ENCODE results near the gene ANO4. TPM values are rescaled to one million over a fixed set of nuclear protein-coding genes. Genes with fewer than 3 reads are reported as not detected.

The ANO4 gene
- total RNA-seq, 1 donor from 2014 or later: not detected

- intact Hi-C loops (cut with micrococcal nuclease): no loop called here
Observed at GRCh38 chr12:100801320-100801719, 6.7 kb downstream of the ANO4 start.

DNA sequence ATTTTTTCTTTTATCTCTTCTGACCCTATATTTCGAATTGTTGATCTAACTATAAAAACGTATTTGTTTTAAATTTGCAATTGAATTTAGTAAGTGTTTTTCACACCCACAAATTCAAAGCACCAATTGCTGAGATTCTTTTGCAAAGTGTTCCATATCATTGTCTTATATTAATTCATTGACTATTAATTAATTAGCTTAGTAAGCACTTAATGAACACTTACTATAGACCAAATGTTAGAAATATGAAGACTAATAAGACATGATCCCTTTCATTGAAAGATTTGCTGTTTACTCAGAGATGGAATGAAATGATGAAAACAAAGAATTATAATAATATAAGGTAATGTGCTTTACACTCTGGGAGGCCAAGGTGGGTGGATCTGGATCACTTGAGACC lies 14.2 kb downstream of the ANO4 start:
- intact Hi-C loops (cut with micrococcal nuclease): no loop called here

DNA sequence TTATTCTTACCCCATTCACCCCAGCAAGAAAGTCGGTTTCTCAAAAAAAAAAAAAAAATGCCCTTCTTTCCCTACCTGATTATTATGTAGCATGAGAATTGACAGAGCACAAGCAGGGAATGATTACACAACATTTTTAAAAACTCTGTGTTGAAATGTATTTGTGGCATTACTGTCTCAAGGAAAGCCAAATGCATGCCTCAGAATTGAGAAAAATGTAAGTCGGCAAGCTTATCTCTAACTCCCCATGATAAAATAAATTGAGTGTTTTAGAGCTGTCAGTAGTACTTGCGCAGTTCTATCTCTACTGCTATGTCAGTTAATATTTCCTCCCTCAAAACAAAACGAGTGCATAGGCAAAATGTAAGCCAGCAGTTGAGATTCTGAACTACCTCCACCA lies 25.7 kb downstream of the ANO4 start:
- intact Hi-C loops (cut with micrococcal nuclease): no loop called here

- intact Hi-C loops (cut with micrococcal nuclease): no loop called here
Observed at GRCh38 chr12:100823963-100824362, 29.4 kb downstream of the ANO4 start.

GRCh38 chr12:100824476-100824875 lies 29.9 kb downstream of the ANO4 start:
- intact Hi-C loops (cut with micrococcal nuclease): no loop called here

GRCh38 chr12:100826323-100826722 lies 31.7 kb downstream of the ANO4 start:
- intact Hi-C loops (cut with micrococcal nuclease): loop anchor here (5.0 kb wide), 1 partner anchor 496 kb away; no protein-coding TSS in a partner anchor

GRCh38 chr12:100827901-100828520 lies 33.4 kb downstream of the ANO4 start:
- intact Hi-C loops (cut with micrococcal nuclease): loop anchor here (5.0 kb wide), 1 partner anchor 494 kb away; no protein-coding TSS in a partner anchor

- intact Hi-C loops (cut with micrococcal nuclease): no loop called here
Observed at GRCh38 chr12:100830003-100830795, 35.6 kb downstream of the ANO4 start.

- intact Hi-C loops (cut with micrococcal nuclease): no loop called here
Observed at GRCh38 chr12:100833282-100833681, 38.7 kb downstream of the ANO4 start.

- intact Hi-C loops (cut with micrococcal nuclease): no loop called here
Observed at GRCh38 chr12:100840748-100841147, 46.2 kb downstream of the ANO4 start.

GRCh38 chr12:100842156-100842555 lies 47.6 kb downstream of the ANO4 start:
- intact Hi-C loops (cut with micrococcal nuclease): no loop called here

DNA sequence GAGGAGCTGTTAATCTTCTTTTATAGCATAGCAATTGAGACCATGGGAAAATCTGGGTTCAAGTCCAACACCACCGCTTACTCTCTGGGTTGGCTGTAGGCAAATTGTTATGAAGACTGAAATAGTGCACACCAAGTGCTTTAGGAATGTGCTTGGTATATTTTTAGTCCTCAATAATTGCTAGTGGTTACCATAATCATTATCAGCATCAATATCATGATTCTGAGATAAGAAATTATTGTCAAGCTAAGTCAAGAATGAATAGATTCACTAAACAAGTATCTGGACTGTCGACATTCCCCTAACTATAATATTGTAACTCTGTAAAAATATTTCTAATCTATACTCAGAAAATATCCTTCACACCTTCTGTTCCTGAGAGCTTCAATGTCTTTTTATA lies 48.5 kb downstream of the ANO4 start:
- intact Hi-C loops (cut with micrococcal nuclease): no loop called here

DNA sequence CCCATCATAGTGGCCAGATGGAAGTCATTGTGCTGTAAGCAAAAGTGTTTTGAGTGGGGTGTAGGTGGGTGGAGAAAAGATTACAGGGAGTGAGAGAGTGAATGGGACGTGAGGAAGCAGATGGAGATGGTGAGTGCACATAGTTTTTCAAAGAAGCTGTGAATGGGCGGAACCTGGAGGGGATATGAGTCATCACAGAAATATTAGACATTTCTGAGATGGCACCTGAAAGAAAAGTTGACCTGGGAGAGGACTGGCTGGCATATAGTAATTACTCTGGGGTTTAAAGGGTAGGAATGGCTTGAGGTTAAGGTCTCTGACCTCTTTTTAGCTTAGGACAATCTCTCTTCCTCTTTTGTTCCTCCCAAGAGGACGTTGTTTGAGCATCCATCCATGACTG lies 50.5 kb downstream of the ANO4 start:
- intact Hi-C loops (cut with micrococcal nuclease): no loop called here

DNA sequence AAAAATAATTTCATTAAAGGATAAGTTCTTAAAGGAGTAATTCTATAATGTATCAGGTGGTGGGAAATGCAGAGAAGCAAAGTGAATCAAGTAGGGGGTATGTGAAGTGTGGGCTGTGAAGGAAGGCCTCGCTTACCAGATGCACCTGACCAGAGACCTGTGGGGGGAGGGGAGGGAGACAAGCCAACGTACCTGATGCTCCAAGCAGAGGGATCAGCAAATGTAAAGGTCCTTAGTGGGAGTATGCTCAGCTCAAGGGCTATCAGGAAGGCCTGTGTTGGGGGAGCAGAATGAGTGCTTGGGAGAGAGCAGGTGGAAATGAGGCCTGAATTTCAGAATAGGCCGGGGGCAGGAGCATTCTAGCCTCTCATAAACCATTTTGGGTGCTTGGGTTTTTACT lies 57.1 kb downstream of the ANO4 start:
- intact Hi-C loops (cut with micrococcal nuclease): no loop called here

DNA sequence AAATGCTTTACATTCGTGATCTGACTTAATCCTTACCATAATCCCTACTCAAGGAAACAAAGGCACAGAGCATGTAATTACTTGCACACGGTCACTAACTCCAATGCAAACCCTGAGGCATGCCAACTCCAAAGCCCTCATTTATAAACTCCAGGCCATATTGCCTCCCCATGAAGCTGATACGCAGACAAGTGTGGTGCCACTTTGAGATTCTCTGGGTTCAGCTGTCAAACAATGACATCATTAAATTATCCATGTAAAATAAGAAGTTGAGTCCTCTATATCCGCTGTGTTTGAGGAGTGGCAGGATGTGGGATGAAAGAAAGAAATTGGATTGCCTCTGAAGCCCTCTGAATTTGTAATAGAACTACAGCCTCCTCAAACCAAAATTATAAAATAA lies 62.8 kb downstream of the ANO4 start:
- intact Hi-C loops (cut with micrococcal nuclease): no loop called here

- intact Hi-C loops (cut with micrococcal nuclease): no loop called here
Observed at GRCh38 chr12:100857971-100858370, 63.4 kb downstream of the ANO4 start.

DNA sequence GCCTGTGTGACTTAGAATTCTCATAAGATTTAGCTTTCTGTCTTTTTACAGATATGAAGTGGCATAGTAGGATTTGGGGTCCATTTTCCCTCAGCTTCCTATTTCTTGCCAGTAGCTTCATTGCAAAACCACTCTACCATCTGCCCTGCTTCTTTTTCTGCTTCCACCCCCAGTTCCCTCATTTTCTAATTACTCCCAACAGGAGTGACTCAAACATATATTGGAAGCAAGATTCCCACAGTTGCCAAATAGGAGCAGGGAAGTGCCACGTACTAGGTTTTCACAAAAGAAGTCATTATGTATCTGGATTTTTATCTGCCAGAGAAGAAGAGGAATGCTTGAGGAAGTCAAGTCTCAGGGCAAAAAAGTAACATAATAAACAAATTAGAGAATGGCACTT lies 64.1 kb downstream of the ANO4 start:
- intact Hi-C loops (cut with micrococcal nuclease): no loop called here

- intact Hi-C loops (cut with micrococcal nuclease): no loop called here
Observed at GRCh38 chr12:100859063-100859627, 64.6 kb downstream of the ANO4 start.

- intact Hi-C loops (cut with micrococcal nuclease): no loop called here
Observed at GRCh38 chr12:100860611-100861010, 66.0 kb downstream of the ANO4 start.

DNA sequence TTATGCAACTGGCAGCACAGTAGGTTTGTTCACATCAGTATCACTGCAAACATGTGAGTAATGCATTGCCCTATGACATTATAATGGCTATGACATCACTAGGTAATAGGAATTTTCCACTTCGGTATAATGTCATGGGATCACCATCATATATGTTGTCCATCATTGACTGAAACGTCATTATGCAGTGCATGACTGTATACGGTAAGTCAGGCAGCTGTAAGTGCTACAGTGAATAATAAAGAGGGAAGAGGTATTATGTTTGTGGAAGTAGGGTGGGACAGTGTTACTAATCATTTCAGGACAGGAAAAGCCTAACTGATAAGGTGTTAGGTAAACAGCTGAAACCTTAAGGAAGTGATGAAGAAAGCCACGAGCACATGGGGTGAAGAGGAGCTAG lies 68.1 kb downstream of the ANO4 start:
- intact Hi-C loops (cut with micrococcal nuclease): no loop called here

DNA sequence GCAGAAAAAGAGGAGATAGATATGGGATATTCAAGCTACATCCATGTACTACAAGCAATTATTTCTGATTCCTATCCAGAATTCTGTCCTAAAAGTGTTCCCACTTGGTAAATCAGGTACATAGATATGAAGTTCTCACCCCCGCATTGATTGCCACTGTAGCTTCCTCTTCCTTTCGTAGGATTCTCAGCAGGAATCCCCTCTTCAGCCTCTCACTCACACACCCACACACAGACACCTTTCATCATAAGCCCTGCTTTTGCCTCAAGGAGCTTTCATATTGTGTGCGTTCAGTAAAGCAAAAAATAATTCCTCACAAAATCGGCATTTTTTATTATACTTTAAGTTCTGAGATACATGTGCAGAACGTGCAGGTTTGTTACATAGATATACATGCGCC lies 69.8 kb downstream of the ANO4 start:
- intact Hi-C loops (cut with micrococcal nuclease): no loop called here

DNA sequence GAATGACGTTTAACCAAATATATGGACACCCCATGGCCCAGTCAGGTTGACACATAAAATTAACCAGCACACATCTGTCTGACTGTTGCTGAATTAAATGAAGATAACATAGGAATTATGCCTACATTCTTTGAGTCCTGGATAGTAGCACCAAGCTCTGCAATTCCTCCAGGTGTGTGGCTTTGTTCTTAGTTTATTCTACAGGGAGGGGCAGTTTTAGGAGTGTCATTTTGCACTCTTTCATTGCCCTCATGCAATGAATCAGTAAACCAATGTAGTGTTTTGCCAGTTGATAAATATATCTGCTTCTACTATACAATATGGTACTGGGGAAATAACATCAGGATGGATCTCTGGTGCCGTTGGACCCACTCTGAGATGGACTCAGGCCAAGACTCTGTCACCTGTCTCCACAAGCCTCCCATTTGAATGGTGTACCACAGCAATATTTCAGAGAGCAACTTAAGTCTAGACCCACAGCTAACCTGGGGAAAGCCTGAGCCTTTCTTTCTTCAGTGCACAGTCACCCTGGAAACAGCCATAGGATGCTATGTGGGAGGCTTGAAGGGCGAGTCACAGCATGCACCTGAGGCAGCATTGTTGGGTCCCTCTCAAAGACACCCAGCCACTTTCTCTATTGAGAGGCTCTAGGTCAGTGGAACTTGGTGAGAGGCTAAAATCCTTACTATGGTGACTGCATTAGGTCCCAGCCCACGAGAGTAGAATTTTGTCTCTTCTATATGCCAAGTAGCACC lies 73.2 kb downstream of the ANO4 start:
- intact Hi-C loops (cut with micrococcal nuclease): no loop called here
